SU-DHL-6 (cell line): ENCODE data around the gene SGSM1.
"Not testable (repeated sequence)": the region's sequence is repeated elsewhere in the genome, so short reads cannot be mapped to it uniquely, and the experiment has no call there.

Source experiments
- H2AFZ ChIP-seq: fragments of 200-600 bp; sonication (generic); 2 replicates; pipeline ENCODE4 v1.6.1; 2014; ENCODE audit warnings: low read depth, mild to moderate bottlenecking, moderate library complexity, mixed read lengths, antibody characterized with exemption, low read length; ENCODE audit not compliant: severe bottlenecking
- H3F3A ChIP-seq: fragments of 200-600 bp; shearing (Covaris generic); 2 replicates; pipeline ENCODE4 v1.6.0; 2016; ENCODE audit warnings: antibody characterized with exemption, mild to moderate bottlenecking; ENCODE audit not compliant: insufficient read depth
- H3K27ac ChIP-seq: fragments of 200-600 bp; sonication (generic); 2 replicates; pipeline ENCODE4 v1.5.1; 2016; ENCODE audit warnings: low read depth, mild to moderate bottlenecking, low read length, moderate library complexity, mixed read lengths
- H3K27me3 ChIP-seq: fragments of 200-600 bp; sonication (generic), shearing (Covaris generic); 2 replicates; pipeline ENCODE4 v1.6.0; 2014; ENCODE audit warnings: mild to moderate bottlenecking, low read length
- H3K36me3 ChIP-seq: fragments of 200-600 bp; sonication (generic); 2 replicates; pipeline ENCODE4 v1.6.1; 2014; ENCODE audit warnings: mild to moderate bottlenecking, low read length, mixed read lengths
- H3K4me2 ChIP-seq: fragments of 300-600, 200-600 bp; shearing (Covaris generic), sonication (generic); 2 replicates; pipeline ENCODE4 v1.6.0; 2014; ENCODE audit warnings: low read length, low read depth, mild to moderate bottlenecking; ENCODE audit not compliant: poor library complexity, severe bottlenecking
- H3K4me3 ChIP-seq: fragments of 200-600 bp; sonication (generic); 2 replicates; pipeline ENCODE4 v1.5.1; 2014; ENCODE audit warnings: antibody characterized with exemption, low read length, mild to moderate bottlenecking, mixed read lengths; ENCODE audit not compliant: insufficient read depth, poor library complexity, severe bottlenecking
- H3K79me2 ChIP-seq: fragments of 200-600 bp; sonication (generic); 2 replicates; pipeline ENCODE4 v1.6.1; 2014; ENCODE audit warnings: mild to moderate bottlenecking, low read length, moderate library complexity; ENCODE audit not compliant: insufficient read depth
- H3K9ac ChIP-seq: fragments of 200-600 bp; sonication (generic); 2 replicates; pipeline ENCODE4 v1.7.0; 2014; ENCODE audit warnings: mild to moderate bottlenecking, low read length
- H3K9me2 ChIP-seq: fragments of 200-600 bp; sonication (generic); replicated peaks from 2 replicates; pipeline ENCODE4 v1.6.1; 2014; ENCODE audit warnings: low read length; ENCODE audit not compliant: insufficient read depth
- H3K9me3 ChIP-seq: fragments of 200-600 bp; sonication (generic); 2 replicates; pipeline ENCODE4 v1.6.1; 2014; ENCODE audit warnings: low read length, mixed read lengths; ENCODE audit not compliant: insufficient read depth
- H4K20me1 ChIP-seq: fragments of 200-600 bp; sonication (generic); 2 replicates; pipeline ENCODE4 v1.6.1; 2014; ENCODE audit warnings: low read depth, mild to moderate bottlenecking, antibody characterized with exemption, low read length, moderate library complexity, mixed read lengths
- EZH2phosphoT487 ChIP-seq: fragments of 200-600 bp; sonication (generic), shearing (Covaris generic); conservative IDR thresholded peaks from 2 replicates; pipeline ENCODE4 v1.6.1; 2018; ENCODE audit warnings: mild to moderate bottlenecking, antibody characterized with exemption, low read length, moderate library complexity, mixed read lengths
- TF ChIP-seq, protein P1 (sequence below): fragments of 200-600 bp; sonication (generic); IDR thresholded peaks from one replicate; pipeline ENCODE4 v1.5.1; 2017; ENCODE audit warnings: antibody characterized with exemption, mild to moderate bottlenecking, low read length, moderate library complexity; ENCODE audit not compliant: insufficient read depth, poor library complexity, severe bottlenecking

The SGSM1 gene

DNA sequence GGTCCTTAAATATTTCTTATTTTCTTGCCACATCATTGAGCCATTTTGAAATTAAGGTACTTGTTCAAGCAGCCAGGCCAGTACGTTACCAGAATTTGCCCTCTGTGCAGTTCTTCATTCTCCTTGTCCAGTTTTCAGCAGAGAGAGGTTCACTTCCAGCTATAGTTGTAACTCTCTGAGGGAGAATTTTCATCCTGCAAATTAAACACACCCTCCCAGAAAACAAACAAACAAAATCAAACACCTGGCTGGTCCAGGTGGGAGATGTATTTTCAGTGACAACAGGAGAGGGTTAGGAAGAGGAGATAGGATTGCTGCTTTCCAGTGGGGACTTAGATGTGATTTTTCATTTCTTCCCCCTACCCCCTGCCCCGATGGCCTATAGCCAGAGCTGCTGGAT is 95.4 kb downstream of the SGSM1 start:
- H3K4me2 ChIP-seq = no peak overlapping the region
- H2AFZ ChIP-seq = no peak overlapping the region
- no peaks in the 10 kb centered on the region for H3K9me2 ChIP-seq
- H3F3A ChIP-seq = no peaks in the 10 kb centered on the region
- no peaks in the 10 kb centered on the region for H3K27me3 ChIP-seq
- H3K9me3 ChIP-seq = peaks cover 16% of the 10 kb centered on the region; the same call in 1 of the 2 replicates
- no peaks in the 10 kb centered on the region for H3K79me2 ChIP-seq
- no peak overlapping the region for H3K27ac ChIP-seq
- H3K4me3 ChIP-seq = no peak overlapping the region
- H4K20me1 ChIP-seq = no peaks in the 10 kb centered on the region
- H3K36me3 ChIP-seq = no peaks in the 10 kb centered on the region
- no peak for TF ChIP-seq EZH2phosphoT487
- TF ChIP-seq, protein P1, sequence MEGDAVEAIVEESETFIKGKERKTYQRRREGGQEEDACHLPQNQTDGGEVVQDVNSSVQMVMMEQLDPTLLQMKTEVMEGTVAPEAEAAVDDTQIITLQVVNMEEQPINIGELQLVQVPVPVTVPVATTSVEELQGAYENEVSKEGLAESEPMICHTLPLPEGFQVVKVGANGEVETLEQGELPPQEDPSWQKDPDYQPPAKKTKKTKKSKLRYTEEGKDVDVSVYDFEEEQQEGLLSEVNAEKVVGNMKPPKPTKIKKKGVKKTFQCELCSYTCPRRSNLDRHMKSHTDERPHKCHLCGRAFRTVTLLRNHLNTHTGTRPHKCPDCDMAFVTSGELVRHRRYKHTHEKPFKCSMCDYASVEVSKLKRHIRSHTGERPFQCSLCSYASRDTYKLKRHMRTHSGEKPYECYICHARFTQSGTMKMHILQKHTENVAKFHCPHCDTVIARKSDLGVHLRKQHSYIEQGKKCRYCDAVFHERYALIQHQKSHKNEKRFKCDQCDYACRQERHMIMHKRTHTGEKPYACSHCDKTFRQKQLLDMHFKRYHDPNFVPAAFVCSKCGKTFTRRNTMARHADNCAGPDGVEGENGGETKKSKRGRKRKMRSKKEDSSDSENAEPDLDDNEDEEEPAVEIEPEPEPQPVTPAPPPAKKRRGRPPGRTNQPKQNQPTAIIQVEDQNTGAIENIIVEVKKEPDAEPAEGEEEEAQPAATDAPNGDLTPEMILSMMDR = no peak
- H3K9ac ChIP-seq = no peak overlapping the region

- Histone ChIP-seq H4K20me1 (no peaks in the 10 kb centered on the region), H3F3A (no peaks in the 10 kb centered on the region), H3K36me3 (no peaks in the 10 kb centered on the region), H3K4me2 (no peak overlapping the region), H3K79me2 (no peaks in the 10 kb centered on the region), H3K9me3 (peaks cover 17% of the 10 kb centered on the region; the same call in 1 of the 2 replicates), H3K9me2 (no peaks in the 10 kb centered on the region), H3K9ac (no peak overlapping the region), H3K27ac (no peak overlapping the region), H2AFZ (no peak overlapping the region), H3K27me3 (no peaks in the 10 kb centered on the region), H3K4me3 (no peak overlapping the region)
- TF ChIP-seq EZH2phosphoT487 = no peak
- TF ChIP-seq, protein P1 = no peak
Measured at GRCh38 chr22:24905909-24906308, 99.9 kb downstream of the SGSM1 start.

GRCh38 chr22:24907101-24907500 is 101.1 kb downstream of the SGSM1 start:
- H3K27ac ChIP-seq = not testable (repeated sequence)

DNA sequence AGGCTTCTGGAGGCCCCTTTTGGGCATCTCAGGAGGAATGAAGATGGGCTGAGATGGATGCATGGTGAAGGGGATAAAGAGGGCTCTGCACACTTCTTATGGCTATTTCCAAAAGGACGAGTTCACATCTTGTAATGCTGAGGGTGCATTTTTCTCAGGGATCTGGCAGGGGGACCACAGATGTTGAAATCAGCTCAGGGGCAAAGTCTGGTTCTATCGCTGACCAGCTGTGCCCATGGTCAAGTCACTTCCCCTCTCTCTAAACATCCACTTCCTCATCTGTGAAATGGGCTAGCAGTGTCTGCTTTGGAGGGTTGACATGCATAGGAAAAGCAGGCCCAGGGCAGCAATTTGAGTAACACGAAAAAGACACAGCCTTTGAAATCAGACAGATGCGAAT is 114.0 kb downstream of the SGSM1 start:
- Histone ChIP-seq H3K4me2 (no peak overlapping the region), H3K27me3 (no peaks in the 10 kb centered on the region), H3K4me3 (no peak overlapping the region), H3K36me3 (no peaks in the 10 kb centered on the region), H3K9me2 (no peaks in the 10 kb centered on the region), H2AFZ (no peak overlapping the region), H4K20me1 (no peaks in the 10 kb centered on the region), H3F3A (no peaks in the 10 kb centered on the region), H3K9ac (no peak overlapping the region), H3K27ac (no peak overlapping the region), H3K79me2 (no peaks in the 10 kb centered on the region), H3K9me3 (no peaks in the 10 kb centered on the region)
- TF ChIP-seq, protein P1 = no peak
- no peak for TF ChIP-seq EZH2phosphoT487

More at GRCh38 chr22:24907101-24907500, 101.1 kb downstream of the SGSM1 start:
- H4K20me1 ChIP-seq, H3K4me3 ChIP-seq, H3K9me2 ChIP-seq, H3K79me2 ChIP-seq, H3K27me3 ChIP-seq, H3K9ac ChIP-seq, H3K4me2 ChIP-seq, H2AFZ ChIP-seq, H3K36me3 ChIP-seq, H3F3A ChIP-seq: not testable (repeated sequence)
- peaks cover 17% of the 10 kb centered on the region; the same call in 1 of the 2 replicates for H3K9me3 ChIP-seq
